GM18909 (cell line): Measurements from ENCODE around the gene CENATAC.
"Not testable (repeated sequence)": the region's sequence is repeated elsewhere in the genome, so short reads cannot be mapped to it uniquely, and the experiment has no call there.

ENCODE experiments used
- ATAC-seq: cut with Tn5 transposase; IDR thresholded peaks from one replicate; pipeline ENCODE4 v1.9.1; 2021; ENCODE audit warnings: mild to moderate bottlenecking; ENCODE audit not compliant: unreplicated experiment, poor library complexity

CENATAC gene

GRCh38 chr11:118991486-118992038 is 6.4 kb upstream of the CENATAC start:
- ATAC-seq = not testable (repeated sequence)

GRCh38 chr11:118996926-118997626 is 862 bp upstream of the CENATAC start:
- ATAC-seq = peak; percentile 1

- ATAC-seq = peak; percentile 18
These were observed 415 bp downstream of the CENATAC start for GRCh38 chr11:118998388-118998717.

GRCh38 chr11:118998822-118999221 is 884 bp downstream of the CENATAC start:
- ATAC-seq = no peak

- no peak for ATAC-seq
These were observed 3.0 kb downstream of the CENATAC start for GRCh38 chr11:119000906-119001305.

GRCh38 chr11:119006656-119007055 is 8.7 kb downstream of the CENATAC start:
- no peak for ATAC-seq

- ATAC-seq = no peak
These were observed 13.6 kb downstream of the CENATAC start for GRCh38 chr11:119011476-119012053.

- ATAC-seq = no peak
These were observed 14.8 kb downstream of the CENATAC start for GRCh38 chr11:119012629-119013170.

- no peak for ATAC-seq
These were observed 16.4 kb downstream of the CENATAC start for GRCh38 chr11:119014209-119014924.

GRCh38 chr11:119015054-119015611 is 17.2 kb downstream of the CENATAC start:
- no peak for ATAC-seq

GRCh38 chr11:119016216-119017009 is 18.5 kb downstream of the CENATAC start:
- no peak for ATAC-seq

GRCh38 chr11:119017377-119017776 is 19.4 kb downstream of the CENATAC start:
- ATAC-seq = not testable (repeated sequence)

GRCh38 chr11:119018074-119018938 is 20.4 kb downstream of the CENATAC start, which contains the start of the genes RPS25 and TRAPPC4:
RPS25 (minus strand) TSS chr11:119018343; CDS start chr11:119018284, 59 bp downstream.
TRAPPC4 (plus strand) TSS chr11:119018766; CDS start chr11:119018796, 30 bp downstream.
- ATAC-seq = peak; percentile 89

- no peak for ATAC-seq
These were observed 22.1 kb downstream of the CENATAC start for GRCh38 chr11:119019996-119020395.

- ATAC-seq = no peak
These were observed 23.7 kb downstream of the CENATAC start for GRCh38 chr11:119021631-119022030.

- ATAC-seq = no peak
These were observed 25.8 kb downstream of the CENATAC start for GRCh38 chr11:119023741-119024140.

- no peak for ATAC-seq
These were observed 26.6 kb downstream of the CENATAC start for GRCh38 chr11:119024430-119025098.

- no peak for ATAC-seq
These were observed 27.1 kb downstream of the CENATAC start for GRCh38 chr11:119025099-119025473.
